Endothelial cell of umbilical vein (primary cell): ENCODE results near the gene CD34.

ENCODE experiments used
- POLR2AphosphoS5 ChIP-seq: IDR thresholded peaks from 2 replicates; pipeline ENCODE4 v1.6.1; 2012; ENCODE audit warnings: low read depth, mild to moderate bottlenecking, control low read depth, low read length, moderate library complexity; ENCODE audit not compliant: insufficient read depth
- TF ChIP-seq, protein P1 (sequence below), 2 donors: IDR thresholded peaks; 1 replicate in 1 of 2; 2 replicates in 1 of 2; pipeline ENCODE4 v1.5.1; 2011; ENCODE audit warnings: low read length in 2 of 2, mild to moderate bottlenecking in 2 of 2, moderate library complexity in 2 of 2, control low read depth in 1 of 2, inconsistent platforms in 1 of 2, low read depth in 1 of 2; ENCODE audit not compliant: insufficient read depth in 1 of 2; ENCODE audit errors: extremely low read depth in 1 of 2

DNA sequence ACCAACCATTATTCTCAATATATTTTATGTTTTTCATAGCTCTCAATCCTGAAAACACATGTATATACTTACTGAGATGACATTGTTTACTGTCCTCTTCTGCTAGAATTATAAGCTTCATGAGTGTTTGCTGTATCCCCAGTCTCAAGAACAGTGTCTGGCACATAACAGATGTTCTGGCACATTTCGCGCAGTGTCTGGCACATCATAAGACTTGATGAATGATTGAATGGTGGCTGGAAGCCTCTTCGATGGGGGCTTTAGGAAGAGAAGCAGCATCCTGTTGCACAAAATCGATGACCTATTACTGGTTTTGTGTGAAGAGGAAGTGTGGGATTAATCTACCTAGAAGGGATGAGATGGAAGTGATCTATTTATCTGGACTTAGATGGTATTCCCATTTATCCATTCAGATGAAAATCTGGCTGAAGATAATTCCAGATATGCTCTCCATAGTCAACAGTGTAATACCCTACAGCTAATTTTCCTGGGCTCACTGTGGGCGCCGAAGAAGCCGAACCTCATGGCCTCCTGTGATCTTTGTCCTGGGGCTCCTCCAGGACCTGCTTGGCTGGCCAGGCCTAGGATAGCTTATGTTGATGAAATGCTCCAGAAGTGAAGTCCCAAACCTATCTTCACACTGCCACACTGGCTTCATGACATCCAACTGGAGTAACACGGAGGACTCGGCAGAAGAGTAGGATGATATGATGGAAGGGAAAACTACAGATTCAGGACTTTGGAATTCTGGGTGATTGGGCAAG lies 26.5 kb downstream of the CD34 start:
- TF ChIP-seq, protein P1, sequence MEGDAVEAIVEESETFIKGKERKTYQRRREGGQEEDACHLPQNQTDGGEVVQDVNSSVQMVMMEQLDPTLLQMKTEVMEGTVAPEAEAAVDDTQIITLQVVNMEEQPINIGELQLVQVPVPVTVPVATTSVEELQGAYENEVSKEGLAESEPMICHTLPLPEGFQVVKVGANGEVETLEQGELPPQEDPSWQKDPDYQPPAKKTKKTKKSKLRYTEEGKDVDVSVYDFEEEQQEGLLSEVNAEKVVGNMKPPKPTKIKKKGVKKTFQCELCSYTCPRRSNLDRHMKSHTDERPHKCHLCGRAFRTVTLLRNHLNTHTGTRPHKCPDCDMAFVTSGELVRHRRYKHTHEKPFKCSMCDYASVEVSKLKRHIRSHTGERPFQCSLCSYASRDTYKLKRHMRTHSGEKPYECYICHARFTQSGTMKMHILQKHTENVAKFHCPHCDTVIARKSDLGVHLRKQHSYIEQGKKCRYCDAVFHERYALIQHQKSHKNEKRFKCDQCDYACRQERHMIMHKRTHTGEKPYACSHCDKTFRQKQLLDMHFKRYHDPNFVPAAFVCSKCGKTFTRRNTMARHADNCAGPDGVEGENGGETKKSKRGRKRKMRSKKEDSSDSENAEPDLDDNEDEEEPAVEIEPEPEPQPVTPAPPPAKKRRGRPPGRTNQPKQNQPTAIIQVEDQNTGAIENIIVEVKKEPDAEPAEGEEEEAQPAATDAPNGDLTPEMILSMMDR (IDR thresholded peaks at IDR 0.05; ENCODE audit: extremely low read depth in 1 of 2, insufficient read depth in 1 of 2, low read depth in 1 of 2, low read length in 2 of 2), result no peak
- TF ChIP-seq POLR2AphosphoS5, result no peak
